HCT116 (cell line): ENCODE results near the gene MINDY3. TPM values are rescaled to one million over a fixed set of nuclear protein-coding genes. Genes with fewer than 3 reads are reported as not detected.

ENCODE experiments used
- ATAC-seq: fragments of 200-7000 bp; cut with Tn5 transposase; 2 replicates; pipeline ENCODE4 v1.9.1; 2020; ENCODE audit warnings: mild to moderate bottlenecking, moderate library complexity
- BruUV-seq: library from RNA; stranded (reverse); fragments of 400-500 nt; replicated peaks from 2 replicates; lab custom pipeline; 2021; lab: Mats Ljungman, UMichigan
- CTCF ChIA-PET: fragments of 300-600 bp; sonication (Branson Sonifier 250); formaldehyde crosslinking; loops from one replicate; lab custom pipeline; 2021; ENCODE audit warnings: antibody characterized with exemption; lab: Charles Lee
- POLR2A ChIA-PET: fragments of 300-600, 350-600 bp; sonication (Branson Sonifier 250); formaldehyde crosslinking; loops from one replicate; lab custom pipeline; 2021; ENCODE audit warnings: antibody characterized with exemption; lab: Charles Lee
- RAD21 ChIA-PET, 2 experiments: fragments of 300-600 bp; sonication (Branson Sonifier 250); formaldehyde crosslinking; loops; one replicate each; lab custom pipeline; 2023; ENCODE audit warnings: low total read pairs in 2 of 2; ENCODE audit not compliant: uncharacterized antibody in 2 of 2, unreplicated experiment in 2 of 2, low non-redundant PET in 1 of 2; lab: Charles Lee
- DNase-seq: peaks from one replicate; pipeline ENCODE4 v3.0.0-alpha.2; 2010; ENCODE audit warnings: low read depth, low spot score
- H2AFZ ChIP-seq: fragments of 200-600 bp; shearing (Covaris generic), sonication (generic); 2 replicates; pipeline ENCODE4 v1.6.1; 2017; ENCODE audit warnings: low read depth, mixed run types, mixed read lengths, antibody characterized with exemption, low read length; ENCODE audit not compliant: poor library complexity, severe bottlenecking
- H3K27ac ChIP-seq: 2 replicates; pipeline ENCODE4 v1.5.1; 2012; ENCODE audit warnings: low read depth, low read length
- H3K27me3 ChIP-seq: fragments of 200-600 bp; sonication (generic); 2 replicates; pipeline ENCODE4 v1.6.1; 2016; ENCODE audit warnings: mixed run types, low read length, mixed read lengths; ENCODE audit not compliant: insufficient read depth
- H3K36me3 ChIP-seq, 2 experiments: fragments of 200-500 bp in 1 of 2; fragments of 200-600 bp in 1 of 2; sonication (Bioruptor generic) in 1 of 2; sonication (generic) in 1 of 2; 2 replicates each; pipeline versions ENCODE4 v1.5.1 to v1.6.1; 2014 to 2016; ENCODE audit warnings: low read length in 2 of 2, inconsistent platforms in 1 of 2, mixed read lengths in 1 of 2, mixed run types in 1 of 2; ENCODE audit not compliant: insufficient read depth in 2 of 2, control insufficient read depth in 1 of 2
- H3K4me1 ChIP-seq, 2 experiments: fragments of 200-600 bp in 1 of 2; sonication (generic) in 1 of 2; 2 replicates each; pipeline versions ENCODE4 v1.5.1 to v1.6.1; 2012 to 2017; ENCODE audit warnings: low read length in 2 of 2, inconsistent platforms in 1 of 2, mild to moderate bottlenecking in 1 of 2, mixed read lengths in 1 of 2, mixed run types in 1 of 2, moderate library complexity in 1 of 2; ENCODE audit not compliant: insufficient read depth in 2 of 2, control insufficient read depth in 1 of 2
- H3K4me2 ChIP-seq: fragments of 200-600 bp; sonication (generic); 2 replicates; pipeline ENCODE4 v1.6.1; 2017; ENCODE audit warnings: mixed run types, low read length, mixed read lengths
- H3K4me3 ChIP-seq, 2 experiments: fragments of 200-600 bp in 1 of 2; sonication (generic) in 1 of 2; replicated peaks in 1 of 2; 2 replicates each; pipeline ENCODE4 v1.5.1; 2011 to 2016; ENCODE audit warnings: low read length in 2 of 2, control low read depth in 1 of 2, low read depth in 1 of 2, mild to moderate bottlenecking in 1 of 2, mixed read lengths in 1 of 2, mixed run types in 1 of 2
- H3K79me2 ChIP-seq: fragments of 200-600 bp; sonication (generic); 2 replicates; pipeline ENCODE4 v1.6.1; 2017; ENCODE audit warnings: mild to moderate bottlenecking, mixed run types, low read length, moderate library complexity, mixed read lengths; ENCODE audit not compliant: insufficient read depth
- H3K9ac ChIP-seq: fragments of 200-600 bp; sonication (generic); 2 replicates; pipeline ENCODE4 v1.6.1; 2016; ENCODE audit warnings: low read length, mixed read lengths
- H3K9me2 ChIP-seq: fragments of 200-600 bp; sonication (generic), shearing (Covaris generic); 2 replicates; pipeline ENCODE4 v1.6.1; 2017; ENCODE audit warnings: mixed run types, mild to moderate bottlenecking, moderate library complexity; ENCODE audit not compliant: insufficient read depth
- H3K9me3 ChIP-seq, 2 experiments: fragments of 200-500 bp in 1 of 2; fragments of 200-600 bp in 1 of 2; sonication (Bioruptor generic) in 1 of 2; sonication (generic) in 1 of 2; 2 replicates each; pipeline ENCODE4 v1.6.1; 2014 to 2017; ENCODE audit warnings: low read length in 2 of 2, mixed read lengths in 2 of 2, inconsistent platforms in 1 of 2, low read depth in 1 of 2, mild to moderate bottlenecking in 1 of 2, mixed run types in 1 of 2, moderate library complexity in 1 of 2; ENCODE audit not compliant: control insufficient read depth in 1 of 2, insufficient read depth in 1 of 2
- H4K20me1 ChIP-seq: fragments of 200-600 bp; sonication (generic), shearing (Covaris generic); 2 replicates; pipeline ENCODE4 v1.6.1; 2017; ENCODE audit warnings: mixed run types, mild to moderate bottlenecking, moderate library complexity; ENCODE audit not compliant: insufficient read depth
- CEBPB ChIP-seq: IDR thresholded peaks from 2 replicates; pipeline ENCODE4 v1.6.1; 2012; ENCODE audit warnings: low read depth
- ELF1 ChIP-seq: IDR thresholded peaks from 2 replicates; pipeline ENCODE4 v1.6.1; 2012; ENCODE audit warnings: low read depth, borderline replicate concordance
- JUND ChIP-seq: IDR thresholded peaks from 2 replicates; pipeline ENCODE4 v1.6.1; 2012
- POLR2AphosphoS5 ChIP-seq: IDR thresholded peaks from 2 replicates; pipeline ENCODE4 v1.6.1; 2011; ENCODE audit warnings: mild to moderate bottlenecking, low read depth, low read length, moderate library complexity
- RAD21 ChIP-seq: IDR thresholded peaks from 2 replicates; pipeline ENCODE4 v1.6.1; 2012; ENCODE audit warnings: low read depth, mild to moderate bottlenecking
- SIN3A ChIP-seq: IDR thresholded peaks from 2 replicates; pipeline ENCODE4 v1.6.1; 2012; ENCODE audit warnings: low read depth
- SP1 ChIP-seq: IDR thresholded peaks from 2 replicates; pipeline ENCODE4 v1.6.1; 2012; ENCODE audit warnings: low read depth
- intact Hi-C: fragments of 100-400 bp; cut with micrococcal nuclease; formaldehyde crosslinking; loops from 2 replicates; pipeline ENCODE4 v1.10.0; 2022
- total RNA-seq: library from RNA; stranded (reverse); gene quantifications from one replicate; pipeline ENCODE4 v1.2.1, GENCODE V29; 2021; ENCODE audit not compliant: unreplicated experiment
- TF ChIP-seq, protein P1 (sequence below), 3 experiments: fragments of 200-600 bp in 1 of 3; sonication (generic) in 1 of 3; IDR thresholded peaks in 2 of 3; conservative IDR thresholded peaks in 1 of 3; 2 replicates each; pipeline ENCODE4 v1.5.1; 2012 to 2017; ENCODE audit warnings: low read depth in 2 of 3, low read length in 2 of 3, antibody characterized with exemption in 1 of 3, borderline replicate concordance in 1 of 3, control low read depth in 1 of 3, mild to moderate bottlenecking in 1 of 3, mixed read lengths in 1 of 3, mixed run types in 1 of 3, moderate library complexity in 1 of 3; ENCODE audit not compliant: insufficient read depth in 1 of 3
- TF ChIP-seq, protein P2 (sequence below): IDR thresholded peaks from 2 replicates; pipeline ENCODE4 v1.6.1; 2012
- TF ChIP-seq, protein P3 (sequence below): IDR thresholded peaks from 2 replicates; pipeline ENCODE4 v1.6.1; 2012

Gene MINDY3
- total RNA-seq, 1 experiment from 2014 or later: 15.5 TPM

- Histone ChIP-seq H3K9ac (no peak overlapping the region), H3K4me1 (no peaks in the 10 kb centered on the region), H3K27ac (no peak overlapping the region), H3K36me3 (0 out of 4 replicates have a peak, but pooled peaks cover 0 to 2% of the 10 kb centered on the region in 2 experiments), H3K9me3 (no peaks in the 10 kb centered on the region), H3K4me2 (no peak overlapping the region), H3K9me2 (no peaks in the 10 kb centered on the region), H3K4me3 (no peak overlapping the region), H3K79me2 (peaks cover 34% of the 10 kb centered on the region; the same call in 1 of the 2 replicates), H4K20me1 (no peaks in the 10 kb centered on the region; the same call in 1 of the 2 replicates), H2AFZ (no peak overlapping the region), H3K27me3 (no peaks in the 10 kb centered on the region)
- BruUV-seq: no TSS peak
- intact Hi-C loops: no loop called here
- ChIA-PET POLR2A (no interaction called here), RAD21 (no interaction called here), CTCF (no interaction called here)
- TF ChIP-seq, protein P1, sequence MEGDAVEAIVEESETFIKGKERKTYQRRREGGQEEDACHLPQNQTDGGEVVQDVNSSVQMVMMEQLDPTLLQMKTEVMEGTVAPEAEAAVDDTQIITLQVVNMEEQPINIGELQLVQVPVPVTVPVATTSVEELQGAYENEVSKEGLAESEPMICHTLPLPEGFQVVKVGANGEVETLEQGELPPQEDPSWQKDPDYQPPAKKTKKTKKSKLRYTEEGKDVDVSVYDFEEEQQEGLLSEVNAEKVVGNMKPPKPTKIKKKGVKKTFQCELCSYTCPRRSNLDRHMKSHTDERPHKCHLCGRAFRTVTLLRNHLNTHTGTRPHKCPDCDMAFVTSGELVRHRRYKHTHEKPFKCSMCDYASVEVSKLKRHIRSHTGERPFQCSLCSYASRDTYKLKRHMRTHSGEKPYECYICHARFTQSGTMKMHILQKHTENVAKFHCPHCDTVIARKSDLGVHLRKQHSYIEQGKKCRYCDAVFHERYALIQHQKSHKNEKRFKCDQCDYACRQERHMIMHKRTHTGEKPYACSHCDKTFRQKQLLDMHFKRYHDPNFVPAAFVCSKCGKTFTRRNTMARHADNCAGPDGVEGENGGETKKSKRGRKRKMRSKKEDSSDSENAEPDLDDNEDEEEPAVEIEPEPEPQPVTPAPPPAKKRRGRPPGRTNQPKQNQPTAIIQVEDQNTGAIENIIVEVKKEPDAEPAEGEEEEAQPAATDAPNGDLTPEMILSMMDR (IDR thresholded peaks at IDR 0.05 in 2 of 3, conservative IDR thresholded peaks at IDR 0.05 in 1 of 3; ENCODE audit: borderline replicate concordance in 1 of 3, insufficient read depth in 1 of 3, low read depth in 2 of 3, low read length in 2 of 3): no peak
- TF ChIP-seq RAD21 (no peak), CEBPB (no peak), JUND (no peak), SIN3A (no peak), SP1 (no peak), POLR2AphosphoS5 (no peak), ELF1 (no peak)
- TF ChIP-seq, protein P2, sequence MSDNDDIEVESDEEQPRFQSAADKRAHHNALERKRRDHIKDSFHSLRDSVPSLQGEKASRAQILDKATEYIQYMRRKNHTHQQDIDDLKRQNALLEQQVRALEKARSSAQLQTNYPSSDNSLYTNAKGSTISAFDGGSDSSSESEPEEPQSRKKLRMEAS: no peak
- TF ChIP-seq, protein P3, sequence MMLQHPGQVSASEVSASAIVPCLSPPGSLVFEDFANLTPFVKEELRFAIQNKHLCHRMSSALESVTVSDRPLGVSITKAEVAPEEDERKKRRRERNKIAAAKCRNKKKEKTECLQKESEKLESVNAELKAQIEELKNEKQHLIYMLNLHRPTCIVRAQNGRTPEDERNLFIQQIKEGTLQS: no peak
- ATAC-seq (no peak), DNase-seq (no peak)
Observed at GRCh38 chr10:15849316-15849715, 11.0 kb downstream of the MINDY3 start.
